NK-92 treated with Interleukin-12 subunit alpha and Interleukin-12 subunit beta, amount 100 ng/mL, for 24 hours (cell line): ENCODE results near the gene HEXD.
"Not testable (repeated sequence)": the region's sequence is repeated elsewhere in the genome, so short reads cannot be mapped to it uniquely, and the experiment has no call there.

Experiments
- DNase-seq: peaks from one replicate; lab custom pipeline; 2025; lab: John Stamatoyannopoulos, UW

Gene HEXD

DNA sequence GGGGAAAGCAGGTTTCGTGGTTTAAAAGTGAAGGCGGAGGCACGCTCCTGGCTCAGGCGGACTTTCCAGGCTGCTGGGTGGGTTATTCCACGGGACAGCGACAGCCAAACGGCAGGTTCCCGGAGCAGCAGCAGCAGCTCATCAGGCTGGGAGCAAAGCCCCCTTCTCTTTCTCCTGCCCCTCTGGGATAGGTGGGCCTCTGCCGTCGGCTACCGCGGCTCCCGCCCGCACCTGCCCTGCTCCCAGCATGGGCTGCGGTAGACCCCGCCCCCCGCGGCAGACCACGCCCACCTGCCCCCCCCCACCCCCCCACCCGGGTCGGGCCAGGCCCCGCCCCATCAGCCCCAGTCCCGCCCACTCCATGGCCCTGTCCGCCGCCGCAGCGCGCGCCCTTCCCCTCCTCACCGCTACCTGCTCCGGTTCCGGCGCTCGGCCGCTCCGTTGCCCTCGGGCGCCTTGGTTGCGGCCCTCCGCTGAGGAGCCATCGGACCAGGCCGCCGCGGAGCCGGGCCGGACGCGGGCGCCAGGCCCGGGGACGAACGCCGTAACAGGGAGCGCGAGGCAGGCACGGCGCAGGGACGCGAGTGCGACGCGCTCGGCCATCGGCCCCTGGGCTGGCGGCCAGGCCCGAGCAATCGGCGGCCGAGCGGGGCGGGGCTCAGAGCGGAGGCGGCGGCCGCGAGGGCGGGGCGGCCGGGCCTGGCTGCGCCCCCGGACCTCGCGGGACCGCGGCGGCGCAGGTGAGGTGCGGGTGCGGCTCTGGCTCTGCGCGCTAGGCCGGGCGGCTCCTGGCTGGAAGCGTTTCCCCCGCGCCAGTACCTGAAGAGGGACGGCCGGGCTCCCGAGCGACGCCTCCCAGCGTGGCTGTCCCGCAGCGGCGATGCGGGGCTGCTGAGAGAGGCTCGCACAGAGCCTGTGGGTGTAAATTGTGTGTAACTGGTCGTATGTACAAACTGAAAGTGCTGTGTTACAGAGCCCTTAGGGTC lies at the start of gene HEXD, which contains the start of gene OGFOD3:
TSS of gene HEXD (plus strand) at position 347 of the 986 bp plus-strand sequence. CDS start 1,453 bp downstream, outside the sequence.
TSS of gene OGFOD3 (minus strand) at position 586 of the 986 bp plus-strand sequence. CDS start at position 485, 101 bp downstream.
- peak; percentile 80 for DNase-seq

DNA sequence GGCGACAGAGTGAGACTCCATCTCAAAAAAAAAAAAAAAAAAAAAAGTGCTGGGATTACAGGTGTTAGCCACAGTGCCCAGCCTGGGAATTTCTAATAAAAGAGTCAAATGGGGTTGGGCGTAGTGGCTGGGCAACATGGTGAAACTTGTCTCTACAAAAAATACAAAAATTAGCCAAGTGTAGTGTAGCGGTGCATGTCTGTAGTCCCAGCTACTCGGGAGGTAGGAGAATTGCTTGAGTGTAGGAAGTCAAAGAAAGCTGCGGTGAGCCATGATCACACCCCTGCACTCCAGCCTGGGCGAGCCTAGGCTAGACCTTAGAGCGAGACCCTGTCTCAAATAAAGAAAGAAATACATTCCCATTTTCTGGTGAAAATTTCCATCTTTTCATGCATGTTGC lies 48.9 kb upstream of the HEXD start:
- no peak for DNase-seq

DNA sequence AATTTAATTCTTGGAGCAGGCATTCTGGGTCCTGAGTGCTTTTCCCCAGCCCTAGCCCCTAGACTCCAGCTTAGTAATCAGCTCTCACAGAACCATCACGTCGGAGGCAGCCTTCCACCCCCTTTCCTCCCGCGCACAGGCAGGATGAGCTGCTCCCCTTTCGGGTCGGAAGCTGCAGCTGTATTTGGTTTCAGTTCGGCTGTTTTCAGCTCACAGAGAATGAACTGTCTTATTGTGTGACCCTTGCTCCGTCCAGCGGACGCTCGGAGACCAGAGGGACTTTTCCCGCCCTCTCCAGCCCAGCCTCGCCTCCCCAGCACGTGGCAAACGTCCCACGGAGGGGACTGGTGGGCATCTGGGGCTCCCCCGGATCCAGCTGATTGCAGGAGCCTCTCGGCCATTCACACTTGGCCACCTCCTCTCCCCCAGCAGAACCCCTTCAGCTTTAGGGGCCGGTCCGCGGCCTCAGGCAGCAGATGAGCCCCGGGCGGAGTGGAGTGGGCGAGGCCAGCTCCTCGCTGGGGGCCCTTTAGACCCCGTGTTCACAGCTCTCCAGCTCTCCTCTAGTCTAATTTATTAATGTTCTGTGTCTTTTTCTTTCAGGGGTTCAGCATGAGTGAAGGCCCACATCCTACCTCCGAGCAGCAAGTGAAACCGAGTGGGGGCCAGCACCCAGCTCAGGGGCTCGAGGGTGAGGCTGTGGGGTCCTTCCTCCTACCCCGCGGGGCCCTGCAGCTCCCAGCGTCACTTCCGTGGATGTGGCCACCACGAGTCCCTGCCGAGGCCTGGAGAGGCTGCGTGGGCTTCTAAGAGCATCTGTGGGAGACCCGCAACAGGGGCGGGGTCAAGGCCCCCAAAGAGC lies 47.4 kb upstream of the HEXD start:
- no peak for DNase-seq

DNA sequence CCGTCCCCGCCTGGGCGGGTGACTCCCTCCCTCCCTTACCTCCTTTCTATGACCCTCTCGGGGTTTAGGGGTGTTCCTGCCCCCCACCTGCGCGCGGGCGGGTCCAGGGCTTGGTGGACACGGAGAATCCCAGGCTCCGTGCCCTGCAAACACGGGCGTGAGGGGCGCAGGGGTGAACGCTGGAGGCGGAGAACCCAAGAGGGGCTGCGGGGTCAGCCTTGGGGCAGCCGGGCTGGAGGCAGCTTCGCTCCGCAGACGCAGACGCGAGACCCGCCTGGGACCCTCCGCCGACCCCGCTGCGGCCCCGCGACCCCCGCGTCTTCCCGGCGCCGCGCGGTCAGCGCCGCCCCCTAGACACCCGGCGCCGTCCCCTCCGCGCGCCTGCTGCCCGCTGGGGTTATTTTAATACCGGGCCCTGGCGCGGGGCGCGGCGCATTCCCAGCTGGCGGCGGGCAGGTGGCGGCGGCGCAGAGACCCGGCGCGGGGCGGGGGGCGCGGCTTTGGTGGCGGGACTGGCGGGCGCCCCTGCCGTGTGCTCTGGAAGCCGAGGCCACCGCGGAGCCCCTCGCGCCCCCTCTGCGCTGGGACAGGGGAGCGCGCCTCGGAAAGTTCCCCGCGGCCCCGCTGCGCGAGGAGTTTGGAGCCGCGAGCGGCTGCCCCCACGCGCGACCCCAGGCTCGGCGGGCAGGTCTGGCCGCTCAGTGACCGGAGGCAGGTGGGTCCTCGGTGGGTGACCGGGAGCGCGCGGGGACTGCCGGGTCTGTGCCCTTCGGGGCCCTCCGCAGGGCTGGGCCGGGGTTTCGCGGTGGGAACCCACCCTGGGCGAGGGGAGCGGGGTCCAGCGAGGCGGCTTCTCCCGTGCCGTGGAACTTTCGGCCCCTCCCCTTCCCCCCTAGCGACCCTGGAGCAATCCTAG lies 46.6 kb upstream of the HEXD start, which contains the start of gene UTS2R:
TSS of gene UTS2R (plus strand) at position 433 of the 916 bp plus-strand sequence. CDS start 2,560 bp downstream, outside the sequence.
- DNase-seq, result no peak

DNA sequence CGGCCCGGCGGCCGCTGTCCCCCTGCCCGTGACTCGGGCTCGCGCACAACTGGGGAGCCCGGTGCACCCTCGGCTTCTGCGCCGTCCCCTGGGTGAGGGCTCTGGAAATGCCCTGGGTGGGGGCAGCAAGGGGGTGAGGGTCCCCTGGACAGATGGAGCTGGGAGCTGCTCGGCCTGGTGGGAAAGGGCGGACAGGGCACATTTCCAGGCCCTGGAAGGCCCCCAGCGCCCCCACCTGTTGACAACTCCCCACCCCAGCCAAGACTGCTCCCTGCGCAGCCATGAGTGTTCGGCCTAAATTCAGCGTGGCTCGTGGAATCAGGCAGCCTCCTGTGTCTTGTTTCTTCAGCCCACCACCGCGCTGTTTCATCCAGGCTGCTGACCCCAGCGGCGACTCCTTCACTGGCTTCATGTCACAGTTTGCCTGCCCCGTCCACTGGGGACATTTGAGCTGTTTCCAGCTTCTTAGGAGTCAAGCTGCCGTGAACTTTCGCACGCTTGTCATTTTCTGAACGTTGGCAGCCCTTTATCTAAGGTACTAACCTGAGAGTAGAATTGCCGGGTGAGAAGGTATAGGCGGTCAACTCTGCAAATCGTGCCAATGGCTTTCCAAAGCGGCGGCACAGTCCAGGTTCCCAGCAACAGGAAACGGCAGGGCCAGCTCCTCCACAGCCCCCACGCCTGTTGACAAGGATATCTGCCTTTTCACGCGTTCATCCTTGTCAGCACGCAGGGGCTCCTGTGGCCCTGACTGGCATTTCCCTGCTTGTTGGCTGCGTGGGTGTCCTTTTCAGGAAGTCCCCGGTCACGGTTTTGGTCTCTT lies 45.7 kb upstream of the HEXD start:
- DNase-seq, result no peak

DNA sequence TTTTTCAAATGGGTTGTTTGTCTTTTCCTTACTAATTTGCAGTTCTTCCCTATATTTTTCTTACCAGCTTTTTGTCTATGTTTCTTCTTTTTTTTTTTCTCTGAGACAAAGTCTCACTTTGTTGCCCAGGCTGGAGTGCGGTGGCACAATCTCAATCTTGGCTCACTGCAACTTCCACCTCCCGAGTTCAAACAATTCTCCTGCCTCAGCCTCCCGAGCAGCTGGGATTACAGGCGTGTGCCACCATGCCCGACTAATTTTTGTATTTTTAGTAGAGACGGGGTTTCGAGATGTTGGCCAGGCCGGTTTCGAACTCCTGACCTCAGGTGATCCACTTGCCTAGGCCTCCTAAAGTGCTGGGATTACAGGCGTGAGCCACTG lies 45.1 kb upstream of the HEXD start:
- DNase-seq, result not testable (repeated sequence)

DNA sequence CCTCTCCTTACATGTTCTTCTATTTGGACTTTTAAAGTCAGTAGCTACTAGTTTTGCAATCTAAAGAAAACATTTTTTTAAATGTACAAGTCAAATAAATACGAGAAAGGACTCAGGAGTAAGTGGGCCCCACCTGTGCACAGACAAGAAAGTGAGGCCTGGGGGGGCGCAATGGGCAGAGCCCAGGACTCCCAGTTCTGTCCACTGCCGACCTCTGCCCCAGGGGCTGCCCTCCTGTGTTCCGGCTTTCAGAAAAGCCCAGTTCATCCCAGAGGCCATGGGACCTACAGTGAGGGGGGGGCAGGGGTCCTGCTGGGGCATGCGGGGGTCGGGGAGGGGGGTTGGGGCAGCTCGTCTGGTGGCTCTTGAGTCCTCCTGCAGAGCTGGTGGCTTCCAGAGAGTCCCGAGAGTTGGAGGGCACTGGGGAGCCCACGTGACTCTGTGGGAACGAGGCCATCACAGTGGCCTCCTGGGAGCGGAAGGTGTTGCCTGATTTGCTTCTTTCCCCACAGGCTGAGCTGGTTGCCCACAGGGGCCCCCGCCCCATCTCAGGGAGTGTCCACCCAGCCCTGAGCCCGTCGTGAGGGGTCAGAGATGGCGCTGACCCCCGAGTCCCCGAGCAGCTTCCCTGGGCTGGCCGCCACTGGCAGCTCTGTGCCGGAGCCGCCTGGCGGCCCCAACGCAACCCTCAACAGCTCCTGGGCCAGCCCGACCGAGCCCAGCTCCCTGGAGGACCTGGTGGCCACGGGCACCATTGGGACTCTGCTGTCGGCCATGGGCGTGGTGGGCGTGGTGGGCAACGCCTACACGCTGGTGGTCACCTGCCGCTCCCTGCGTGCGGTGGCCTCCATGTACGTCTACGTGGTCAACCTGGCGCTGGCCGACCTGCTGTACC lies 44.2 kb upstream of the HEXD start:
- no peak for DNase-seq

DNA sequence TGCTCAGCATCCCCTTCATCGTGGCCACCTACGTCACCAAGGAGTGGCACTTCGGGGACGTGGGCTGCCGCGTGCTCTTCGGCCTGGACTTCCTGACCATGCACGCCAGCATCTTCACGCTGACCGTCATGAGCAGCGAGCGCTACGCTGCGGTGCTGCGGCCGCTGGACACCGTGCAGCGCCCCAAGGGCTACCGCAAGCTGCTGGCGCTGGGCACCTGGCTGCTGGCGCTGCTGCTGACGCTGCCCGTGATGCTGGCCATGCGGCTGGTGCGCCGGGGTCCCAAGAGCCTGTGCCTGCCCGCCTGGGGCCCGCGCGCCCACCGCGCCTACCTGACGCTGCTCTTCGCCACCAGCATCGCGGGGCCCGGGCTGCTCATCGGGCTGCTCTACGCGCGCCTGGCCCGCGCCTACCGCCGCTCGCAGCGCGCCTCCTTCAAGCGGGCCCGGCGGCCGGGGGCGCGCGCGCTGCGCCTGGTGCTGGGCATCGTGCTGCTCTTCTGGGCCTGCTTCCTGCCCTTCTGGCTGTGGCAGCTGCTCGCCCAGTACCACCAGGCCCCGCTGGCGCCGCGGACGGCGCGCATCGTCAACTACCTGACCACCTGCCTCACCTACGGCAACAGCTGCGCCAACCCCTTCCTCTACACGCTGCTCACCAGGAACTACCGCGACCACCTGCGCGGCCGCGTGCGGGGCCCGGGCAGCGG lies 43.4 kb upstream of the HEXD start:
- no peak for DNase-seq

DNA sequence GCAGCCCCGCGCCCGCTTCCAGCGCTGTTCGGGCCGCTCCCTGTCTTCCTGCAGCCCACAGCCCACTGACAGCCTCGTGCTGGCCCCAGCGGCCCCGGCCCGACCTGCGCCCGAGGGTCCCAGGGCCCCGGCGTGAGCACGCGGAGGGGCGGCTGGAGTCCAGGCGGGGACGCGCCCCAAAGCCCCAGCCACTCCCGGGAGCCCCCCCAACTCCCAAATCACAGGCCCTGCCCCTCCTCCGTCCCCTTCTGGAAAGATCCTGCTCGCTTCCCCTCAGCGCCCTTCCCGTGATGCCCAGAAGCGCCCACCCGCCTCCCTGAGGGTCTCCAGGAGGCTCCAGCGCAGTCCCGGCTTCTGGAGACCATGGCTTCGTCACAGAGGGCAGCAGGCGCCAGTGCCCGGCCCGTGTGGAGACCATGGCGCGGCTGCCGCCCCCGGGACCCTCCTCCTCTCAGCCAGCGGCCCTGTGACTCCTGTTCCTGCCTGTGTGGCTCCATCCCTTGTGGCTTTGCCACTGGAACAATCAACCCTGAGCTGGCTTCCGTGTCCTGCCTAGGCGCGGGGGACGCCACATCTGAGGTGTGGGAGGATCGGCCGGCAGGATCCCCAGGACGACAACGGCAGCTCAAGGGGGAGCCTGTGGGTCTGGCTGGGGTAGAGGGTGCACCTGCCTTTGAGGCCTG lies 42.6 kb upstream of the HEXD start:
- DNase-seq, result no peak

DNA sequence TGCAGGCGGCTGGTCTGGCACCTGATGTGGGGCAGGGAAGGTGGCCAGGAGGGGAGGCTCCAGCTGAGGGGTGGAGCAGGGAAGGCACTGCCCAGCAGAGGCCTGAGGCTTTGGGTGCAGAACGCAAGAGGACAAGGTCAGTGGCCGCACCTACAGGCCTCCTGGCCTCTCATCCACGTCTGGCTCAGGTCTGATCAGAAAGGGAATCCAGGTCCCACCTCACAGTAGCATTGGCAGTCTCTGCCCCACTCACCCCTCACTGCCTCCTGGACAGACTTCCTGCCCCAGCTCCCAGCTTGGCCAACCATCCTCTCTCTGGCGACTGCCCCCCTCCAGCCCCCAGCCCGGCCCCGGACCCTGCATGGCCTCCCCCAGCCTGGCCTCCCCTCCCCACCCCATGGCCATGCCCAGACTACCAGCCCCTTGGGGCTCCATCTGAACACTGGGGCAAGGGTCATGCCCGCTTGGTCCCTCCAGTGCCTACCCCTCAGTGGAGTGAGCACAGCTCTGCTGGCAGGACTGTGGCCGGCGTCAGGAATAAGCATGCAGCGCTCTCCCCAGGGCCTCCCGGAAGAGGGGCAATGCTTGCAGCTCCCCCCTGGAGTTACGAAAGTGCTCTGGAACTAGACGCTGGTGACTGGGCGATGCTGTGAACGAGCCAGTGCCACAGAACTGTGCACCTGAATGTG lies 42.0 kb upstream of the HEXD start:
- DNase-seq, result no peak

DNA sequence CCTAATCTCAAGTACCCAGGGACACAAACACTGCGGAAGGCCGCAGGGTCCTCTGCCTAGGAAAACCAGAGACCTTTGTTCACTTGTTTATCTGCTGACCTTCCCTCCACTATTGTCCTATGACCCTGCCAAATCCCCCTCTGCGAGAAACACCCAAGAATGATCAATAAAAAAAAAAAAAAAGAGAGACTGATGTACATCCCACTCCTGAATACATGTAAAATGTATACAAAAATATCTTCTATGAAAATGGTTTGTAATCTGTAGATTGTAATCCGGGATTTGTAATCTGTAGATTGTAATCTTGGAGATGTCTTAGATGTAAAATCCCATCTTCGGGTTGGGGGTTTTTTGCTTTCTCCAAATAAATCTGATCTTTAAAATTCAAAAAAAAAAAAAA lies 40.9 kb upstream of the HEXD start:
- DNase-seq, result not testable (repeated sequence)

GRCh38 chr17:82377924-82378740 lies 40.0 kb upstream of the HEXD start:
- DNase-seq, result no peak

GRCh38 chr17:82378741-82379021 lies 39.5 kb upstream of the HEXD start:
- DNase-seq, result no peak

- DNase-seq, result no peak
These were observed 37.1 kb upstream of the HEXD start for GRCh38 chr17:82380860-82381702.

DNA sequence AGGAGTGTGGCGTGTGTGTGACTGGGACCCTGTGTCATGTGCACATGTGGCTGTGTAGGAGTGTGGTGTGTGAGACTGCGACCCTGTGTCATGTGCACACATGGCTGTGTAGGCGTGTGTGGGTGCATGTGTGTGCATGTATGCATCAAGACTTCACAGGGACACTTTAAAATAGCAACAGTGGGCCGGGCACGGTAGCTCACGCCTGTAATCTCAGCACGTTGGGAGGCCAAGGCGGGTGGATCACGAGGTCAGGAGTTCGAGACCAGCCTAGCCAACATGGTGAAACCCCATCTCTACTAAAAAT lies 36.5 kb upstream of the HEXD start:
- not testable (repeated sequence) for DNase-seq
